ENCODE data around the gene LRRC43.

DNA sequence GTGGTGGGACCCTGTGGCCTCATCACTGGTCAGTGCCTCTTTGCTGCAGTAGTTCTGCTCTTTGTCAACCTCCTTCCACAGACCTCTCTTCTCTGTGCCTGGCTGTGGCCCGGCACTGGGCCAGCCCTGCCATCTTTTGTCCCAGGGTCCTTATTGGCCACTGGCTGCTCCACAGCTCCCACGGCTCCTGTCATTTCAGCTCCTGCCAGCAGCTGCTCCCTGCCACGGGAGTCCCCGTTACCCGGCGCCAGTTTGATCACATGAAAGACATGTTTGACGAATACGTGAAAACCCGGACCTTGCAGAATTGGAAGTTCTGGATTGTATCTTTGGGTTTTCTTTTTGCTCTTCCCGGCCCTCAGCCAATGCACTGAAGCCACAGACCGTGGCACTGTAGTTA is 44.3 kb upstream of the LRRC43 start:
- TF ChIP-seq GATA2 (IDR thresholded peaks at IDR 0.05; ENCODE audit: low read depth, low read length) (no peak), GATA3 (IDR thresholded peaks at IDR 0.05; ENCODE audit: low read depth, low read length) (no peak)

All from SH-SY5Y (cell line).